Epithelial cell of proximal tubule (primary cell): ENCODE measurements around the gene AIF1L. TPM values are rescaled to one million over a fixed set of nuclear protein-coding genes. Genes with fewer than 3 reads are reported as not detected.
A peak's percentile ranks its signal among the peaks of the same experiment; 100 is the strongest.

Source experiments
- DNase-seq: peaks from one replicate; pipeline ENCODE4 v3.0.0-alpha.2; 2011; ENCODE audit warnings: low read depth
- H3K4me3 ChIP-seq: 2 replicates; pipeline ENCODE4 v1.5.1; 2011; ENCODE audit warnings: low read depth, mild to moderate bottlenecking, low read length
- total RNA-seq: library from RNA; depleted of rRNA; stranded (reverse); fragments of >200 nt; gene quantifications from 2 replicates; pipeline ENCODE4 v1.2.3, GENCODE V29; 2015
- TF ChIP-seq, protein P1 (sequence below): conservative IDR thresholded peaks from 2 replicates; pipeline ENCODE4 v1.5.1; 2012; ENCODE audit warnings: low read depth, mild to moderate bottlenecking, low read length

AIF1L gene
- total RNA-seq, 1 donor from 2014 or later = 71.6 TPM

DNA sequence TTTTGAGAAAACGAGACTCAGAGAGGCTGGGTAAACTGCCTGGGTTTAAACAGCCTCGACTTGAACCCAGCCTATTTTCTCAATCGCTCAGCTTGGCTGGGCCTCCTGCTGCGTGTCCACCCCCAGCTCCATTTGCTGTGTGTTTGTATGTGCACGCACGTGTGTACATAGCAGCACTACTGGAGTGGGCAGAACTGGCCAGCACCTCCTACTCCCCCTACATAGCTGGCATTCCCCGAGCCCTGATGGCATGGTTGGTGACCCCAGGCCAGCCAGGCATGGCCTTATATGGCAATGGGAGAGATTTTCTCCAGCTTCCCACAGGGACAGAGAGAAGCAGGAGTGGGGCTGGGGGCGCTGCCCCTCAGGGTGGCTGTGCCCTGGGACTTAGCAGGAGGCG lies 4.1 kb downstream of the AIF1L start:
- TF ChIP-seq, protein P1, sequence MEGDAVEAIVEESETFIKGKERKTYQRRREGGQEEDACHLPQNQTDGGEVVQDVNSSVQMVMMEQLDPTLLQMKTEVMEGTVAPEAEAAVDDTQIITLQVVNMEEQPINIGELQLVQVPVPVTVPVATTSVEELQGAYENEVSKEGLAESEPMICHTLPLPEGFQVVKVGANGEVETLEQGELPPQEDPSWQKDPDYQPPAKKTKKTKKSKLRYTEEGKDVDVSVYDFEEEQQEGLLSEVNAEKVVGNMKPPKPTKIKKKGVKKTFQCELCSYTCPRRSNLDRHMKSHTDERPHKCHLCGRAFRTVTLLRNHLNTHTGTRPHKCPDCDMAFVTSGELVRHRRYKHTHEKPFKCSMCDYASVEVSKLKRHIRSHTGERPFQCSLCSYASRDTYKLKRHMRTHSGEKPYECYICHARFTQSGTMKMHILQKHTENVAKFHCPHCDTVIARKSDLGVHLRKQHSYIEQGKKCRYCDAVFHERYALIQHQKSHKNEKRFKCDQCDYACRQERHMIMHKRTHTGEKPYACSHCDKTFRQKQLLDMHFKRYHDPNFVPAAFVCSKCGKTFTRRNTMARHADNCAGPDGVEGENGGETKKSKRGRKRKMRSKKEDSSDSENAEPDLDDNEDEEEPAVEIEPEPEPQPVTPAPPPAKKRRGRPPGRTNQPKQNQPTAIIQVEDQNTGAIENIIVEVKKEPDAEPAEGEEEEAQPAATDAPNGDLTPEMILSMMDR = no peak
- no peak overlapping the region for H3K4me3 ChIP-seq
- DNase-seq = peak; percentile 71

DNA sequence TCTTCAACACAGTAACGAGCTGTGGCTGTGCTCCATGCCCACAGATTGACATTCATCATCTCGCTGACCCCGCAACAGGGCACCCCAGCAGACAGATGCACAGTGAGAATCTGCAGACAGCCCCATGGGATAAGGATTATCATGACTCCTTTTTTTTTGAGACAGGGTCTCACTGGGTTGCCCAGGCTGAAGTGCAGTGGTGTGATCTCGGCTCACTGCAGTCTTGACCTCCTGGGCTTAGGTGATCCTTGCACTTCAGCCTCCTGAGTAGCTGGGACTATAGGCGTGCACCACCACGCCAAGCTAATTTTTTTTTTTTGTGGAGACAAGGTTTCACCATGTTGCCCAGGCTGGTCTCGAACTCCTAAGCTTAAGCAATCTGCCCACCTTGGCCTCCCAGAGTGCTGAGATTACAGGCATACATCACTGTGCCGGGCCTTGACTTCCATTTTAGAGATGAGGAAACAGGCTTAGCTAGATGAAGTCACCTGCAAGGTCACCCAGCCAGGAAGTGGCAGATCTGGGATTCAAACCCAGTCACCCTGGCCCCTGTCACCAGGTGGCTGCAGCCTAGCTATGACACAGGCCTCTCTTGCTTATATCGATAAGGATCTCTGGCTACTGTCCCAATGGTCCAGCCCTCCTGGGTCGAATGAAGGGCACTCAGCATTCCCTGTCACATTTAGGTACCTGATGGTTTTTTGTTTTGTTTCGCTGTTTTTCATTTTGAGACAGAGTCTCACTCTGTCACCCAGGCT lies 5.1 kb downstream of the AIF1L start:
- TF ChIP-seq, protein P1 = no peak
- no peak overlapping the region for H3K4me3 ChIP-seq
- DNase-seq = no peak

DNA sequence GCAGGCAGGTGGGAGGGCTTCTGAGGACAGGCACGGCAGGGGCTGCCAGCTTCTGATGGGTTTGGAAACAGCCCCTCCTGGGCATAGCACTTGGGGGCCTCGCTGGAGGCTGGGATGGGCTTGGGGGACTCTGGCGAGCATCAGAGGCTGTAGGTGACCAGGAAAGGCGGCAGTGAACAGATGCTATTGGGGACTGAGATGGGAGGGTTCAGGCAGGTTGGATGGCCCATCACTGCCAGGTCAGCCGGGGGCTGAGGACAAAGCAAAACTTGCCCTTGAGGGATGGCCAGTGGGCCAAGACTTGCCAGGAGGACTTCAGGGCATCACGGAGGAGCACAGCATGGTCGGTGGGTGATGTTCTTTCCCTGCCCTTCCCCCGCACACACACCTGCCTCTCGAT lies 6.7 kb downstream of the AIF1L start:
- H3K4me3 ChIP-seq = peak overlapping the region; percentile 10
- TF ChIP-seq, protein P1 = no peak
- DNase-seq = no peak

DNA sequence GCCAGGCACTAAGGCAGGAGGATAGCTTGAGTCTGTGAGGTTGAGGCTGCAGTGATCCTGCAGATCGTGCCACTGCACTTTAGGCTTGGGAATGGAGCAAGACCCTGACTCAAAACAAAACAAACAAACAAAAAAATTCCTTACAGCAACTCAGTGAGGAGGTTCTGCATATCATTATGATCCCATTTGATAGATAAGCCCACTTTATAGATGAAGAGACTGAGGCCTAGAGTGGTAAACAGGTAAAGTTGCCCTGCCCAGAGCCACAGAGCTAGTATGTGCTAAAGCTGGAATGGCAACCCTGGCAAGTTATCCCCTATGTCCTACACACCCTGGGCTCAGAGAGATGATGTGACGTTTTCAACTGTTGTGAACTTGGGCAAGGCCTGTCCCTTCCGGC lies 7.2 kb downstream of the AIF1L start:
- TF ChIP-seq, protein P1 = no peak
- no peak overlapping the region for H3K4me3 ChIP-seq
- no peak for DNase-seq

DNA sequence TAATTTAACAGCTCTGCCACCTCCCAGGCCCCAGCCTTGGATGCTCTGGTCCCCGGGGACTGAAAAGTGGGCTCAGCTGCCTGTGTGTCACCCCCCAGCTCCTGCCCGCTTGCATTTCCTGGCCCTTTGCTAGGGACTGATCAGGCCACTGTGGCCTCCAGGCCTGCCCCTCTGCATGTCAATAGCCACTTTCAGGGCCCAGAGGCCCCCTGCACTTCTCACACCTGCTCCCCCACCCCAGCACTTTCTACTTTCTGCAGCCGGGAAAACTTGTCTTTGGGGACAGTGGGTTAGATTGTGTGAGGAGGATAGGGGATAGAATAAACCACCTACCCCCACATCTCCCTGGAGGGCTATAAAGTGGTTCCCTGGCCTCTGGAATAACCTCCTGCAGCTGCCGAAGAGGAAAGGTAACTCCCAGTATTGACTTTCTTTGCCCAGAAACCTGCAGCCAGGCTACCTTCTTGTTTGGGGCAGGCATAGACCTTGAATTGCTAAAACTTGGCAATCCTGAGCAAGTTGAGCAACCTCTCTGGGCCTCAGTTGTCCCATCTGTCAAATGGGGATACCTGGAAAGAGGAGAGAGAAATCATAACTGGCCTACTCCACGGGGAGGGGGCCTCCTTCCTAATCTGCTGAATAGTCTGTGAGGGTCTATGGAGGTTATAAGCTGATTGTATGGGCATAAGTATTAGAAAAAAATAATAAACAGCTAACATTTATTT lies 7.8 kb downstream of the AIF1L start:
- DNase-seq = no peak
- H3K4me3 ChIP-seq = no peak overlapping the region
- TF ChIP-seq, protein P1 = no peak

DNA sequence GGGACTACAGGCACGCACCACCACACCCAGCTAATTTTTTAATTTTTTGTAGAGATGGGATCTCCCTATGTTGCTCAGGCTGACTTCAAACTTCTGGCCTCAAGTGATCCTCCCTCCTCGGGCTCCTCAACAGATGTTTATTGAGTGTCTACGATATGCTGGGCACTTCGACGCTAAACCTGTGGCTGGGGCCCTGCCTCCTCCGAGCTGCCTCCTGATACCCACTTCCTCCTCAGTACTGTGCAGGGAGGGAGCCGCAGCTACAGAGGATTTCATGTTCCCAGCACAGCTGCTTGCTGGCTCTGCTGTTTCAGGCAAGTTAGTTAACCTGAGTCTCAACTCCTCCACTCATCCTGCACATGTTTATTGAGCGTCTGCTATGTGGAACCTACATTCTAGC lies 9.6 kb downstream of the AIF1L start:
- no peak overlapping the region for H3K4me3 ChIP-seq
- no peak for DNase-seq
- TF ChIP-seq, protein P1 = no peak

DNA sequence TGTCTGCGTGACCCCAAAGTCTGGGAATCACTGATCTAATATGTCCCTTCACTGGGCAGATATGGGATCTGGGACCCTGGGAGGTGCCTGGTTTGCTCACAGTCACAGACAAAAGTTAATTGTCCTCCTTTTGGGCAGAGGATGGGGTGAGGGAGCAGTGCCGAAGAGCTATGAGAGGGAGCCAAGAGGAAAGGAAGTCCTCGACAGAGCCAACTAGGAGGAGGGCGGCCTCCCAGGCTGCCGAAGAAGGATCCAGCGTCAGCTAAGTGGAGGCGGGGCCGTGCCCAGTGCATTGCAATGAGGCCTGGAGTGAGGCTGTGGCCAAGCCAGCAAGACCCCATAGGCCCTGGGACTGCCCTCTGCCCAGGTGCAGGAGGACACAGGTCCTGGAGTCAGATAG lies 11.4 kb downstream of the AIF1L start:
- TF ChIP-seq, protein P1 = no peak
- H3K4me3 ChIP-seq = no peak overlapping the region
- no peak for DNase-seq
